ENCODE data around the gene GBF1.

DNA sequence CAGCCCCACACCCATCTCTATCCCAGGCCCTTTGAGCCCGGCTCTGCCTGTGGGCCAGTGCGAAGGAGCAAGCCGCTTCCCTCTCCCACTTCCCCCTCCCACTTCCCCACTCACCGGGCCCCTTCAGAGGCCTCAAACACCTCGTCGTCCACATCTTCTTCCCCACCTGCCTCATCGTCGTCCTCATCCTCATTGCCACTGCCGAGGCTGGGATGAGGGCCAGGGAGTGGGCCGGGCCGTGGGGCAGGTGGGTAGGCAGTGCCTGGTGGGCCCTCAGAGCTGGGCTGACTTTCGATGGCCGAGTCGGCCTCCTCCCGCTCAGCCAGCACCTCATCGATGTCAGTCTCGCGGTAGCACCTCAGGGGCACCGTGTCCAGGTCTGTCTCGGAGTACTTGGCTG is 169.4 kb downstream of the GBF1 start:
- TF ChIP-seq GATA3 (IDR thresholded peaks at IDR 0.05; ENCODE audit: low read depth, low read length) (no peak), GATA2 (IDR thresholded peaks at IDR 0.05; ENCODE audit: low read depth, low read length) (no peak)

All from SH-SY5Y (cell line).